ENCODE results near the gene RNF103.
A peak's percentile ranks its signal among the peaks of the same experiment; 100 is the strongest.

Gene RNF103

GRCh38 chr2:86584151-86584913 lies 39.3 kb downstream of the RNF103 start:
- no peak for TF ChIP-seq CTCF (conservative IDR thresholded peaks at IDR 0.05; ENCODE audit: control insufficient read depth, insufficient read depth, low read depth, low read length)
- no peak overlapping the region for H3K4me3 ChIP-seq (ENCODE audit: control insufficient read depth, low read depth, low read length)
- DNase-seq (ENCODE audit: low read depth): peak; percentile 14

GRCh38 chr2:86580560-86580959 lies 43.1 kb downstream of the RNF103 start:
- no peak overlapping the region for H3K4me3 ChIP-seq (ENCODE audit: control insufficient read depth, low read depth, low read length)
- no peak for DNase-seq (ENCODE audit: low read depth)
- no peak for TF ChIP-seq CTCF (conservative IDR thresholded peaks at IDR 0.05; ENCODE audit: control insufficient read depth, insufficient read depth, low read depth, low read length)

DNA sequence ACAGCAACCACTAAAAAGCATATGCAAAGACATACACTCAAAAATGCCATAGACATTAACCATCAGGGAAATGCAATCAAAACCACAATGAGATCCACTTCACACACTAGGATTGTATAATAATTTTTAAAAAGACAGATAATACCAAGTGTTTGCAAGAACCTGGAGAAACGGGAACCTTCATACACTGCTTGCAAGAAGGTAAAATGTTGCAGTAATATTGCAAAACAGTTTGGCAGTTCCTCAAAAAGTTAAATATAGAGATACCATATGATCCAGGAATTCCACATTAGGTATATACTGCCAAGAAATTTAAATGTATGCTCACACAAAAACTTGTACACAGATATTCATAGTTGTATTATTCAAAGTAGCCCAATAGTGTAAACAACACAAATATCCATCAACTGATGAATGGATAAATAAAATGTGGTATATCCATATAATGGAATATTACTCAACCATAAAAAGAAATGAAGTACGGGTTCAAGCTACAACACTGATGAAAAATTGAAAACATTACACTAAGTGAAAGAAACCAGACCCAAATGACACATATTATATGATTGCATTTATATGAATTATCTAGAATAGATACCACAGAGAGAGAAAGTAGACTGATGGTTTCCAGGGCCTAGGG lies 45.7 kb downstream of the RNF103 start:
- DNase-seq (ENCODE audit: low read depth): no peak
- no peak overlapping the region for H3K4me3 ChIP-seq (ENCODE audit: control insufficient read depth, low read depth, low read length)
- no peak for TF ChIP-seq CTCF (conservative IDR thresholded peaks at IDR 0.05; ENCODE audit: control insufficient read depth, insufficient read depth, low read depth, low read length)

DNA sequence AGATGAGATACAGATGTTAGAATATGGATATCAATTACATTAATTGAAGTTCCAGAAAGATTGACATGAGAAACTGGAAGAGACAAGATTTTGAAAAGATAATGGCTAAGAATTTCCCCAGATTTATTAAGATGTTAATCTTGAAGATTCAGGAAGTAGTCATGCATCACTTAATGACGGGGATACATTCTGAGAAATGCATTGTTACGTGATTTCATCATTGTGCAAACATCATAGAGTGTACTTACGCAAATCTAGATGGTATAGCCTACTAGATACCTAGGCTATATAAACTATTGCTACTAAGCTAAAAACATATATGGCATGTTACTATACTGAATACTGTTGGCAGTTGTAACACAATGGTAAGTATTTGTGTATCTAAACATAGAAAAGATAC lies 53.6 kb downstream of the RNF103 start:
- no peak for TF ChIP-seq CTCF (conservative IDR thresholded peaks at IDR 0.05; ENCODE audit: control insufficient read depth, insufficient read depth, low read depth, low read length)
- H3K4me3 ChIP-seq (ENCODE audit: control insufficient read depth, low read depth, low read length): no peak overlapping the region
- no peak for DNase-seq (ENCODE audit: low read depth)

DNA sequence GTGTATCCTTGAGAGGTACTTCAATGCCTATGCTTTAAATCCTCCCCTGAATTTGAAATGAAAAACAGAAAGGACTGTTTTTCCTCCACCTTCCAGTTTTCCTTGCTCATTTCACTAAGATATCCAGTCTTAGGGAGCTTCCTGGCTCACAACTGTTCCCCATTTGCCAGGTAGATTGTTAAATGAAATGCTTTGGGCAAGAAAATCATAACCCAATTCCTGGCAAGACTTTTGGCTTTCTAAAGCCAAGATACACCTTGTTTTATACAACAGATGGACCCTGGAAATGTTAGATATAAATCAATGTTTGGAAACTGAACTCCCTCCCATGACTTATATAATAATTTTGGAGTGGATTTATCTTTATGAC lies 56.9 kb downstream of the RNF103 start:
- DNase-seq (ENCODE audit: low read depth): no peak
- no peak overlapping the region for H3K4me3 ChIP-seq (ENCODE audit: control insufficient read depth, low read depth, low read length)
- no peak for TF ChIP-seq CTCF (conservative IDR thresholded peaks at IDR 0.05; ENCODE audit: control insufficient read depth, insufficient read depth, low read depth, low read length)

GRCh38 chr2:86566158-86566820 lies 57.4 kb downstream of the RNF103 start:
- no peak overlapping the region for H3K4me3 ChIP-seq (ENCODE audit: control insufficient read depth, low read depth, low read length)
- DNase-seq (ENCODE audit: low read depth): peak; percentile 17
- no peak for TF ChIP-seq CTCF (conservative IDR thresholded peaks at IDR 0.05; ENCODE audit: control insufficient read depth, insufficient read depth, low read depth, low read length)

Data from fibroblast of mammary gland (primary cell).